Osteocyte (in vitro differentiated cells): ENCODE data around the gene TRNP1. TPM values are rescaled to one million over a fixed set of nuclear protein-coding genes. Genes with fewer than 3 reads are reported as not detected.
"Not testable (repeated sequence)": the region's sequence is repeated elsewhere in the genome, so short reads cannot be mapped to it uniquely, and the experiment has no call there.

Experiments
- DNase-seq: peaks from one replicate; pipeline ENCODE4 v3.0.0; 2021; ENCODE audit warnings: mixed read lengths; ENCODE audit not compliant: unreplicated experiment; ENCODE audit errors: extremely low spot score
- H3K27ac Mint-ChIP-seq: one replicate; pipeline ENCODE4 v1.8.0; 2021; ENCODE audit warnings: mild to moderate bottlenecking, mixed read lengths; ENCODE audit not compliant: unreplicated experiment
- H3K27me3 Mint-ChIP-seq: one replicate; pipeline ENCODE4 v1.8.0; 2021; ENCODE audit warnings: mixed read lengths; ENCODE audit not compliant: unreplicated experiment
- H3K36me3 Mint-ChIP-seq: one replicate; pipeline ENCODE4 v1.8.0; 2021; ENCODE audit warnings: mixed read lengths; ENCODE audit not compliant: unreplicated experiment
- H3K4me1 Mint-ChIP-seq: one replicate; pipeline ENCODE4 v1.8.0; 2021; ENCODE audit warnings: mixed read lengths; ENCODE audit not compliant: unreplicated experiment
- H3K4me3 Mint-ChIP-seq: one replicate; pipeline ENCODE4 v1.8.0; 2021; ENCODE audit warnings: mild to moderate bottlenecking, moderate library complexity, mixed read lengths; ENCODE audit not compliant: unreplicated experiment
- H3K9me3 Mint-ChIP-seq: one replicate; pipeline ENCODE4 v1.8.0; 2021; ENCODE audit warnings: mixed read lengths; ENCODE audit not compliant: unreplicated experiment
- CTCF ChIP-seq: fragments of 200-600 bp; sonication (generic); IDR thresholded peaks from 2 replicates; pipeline ENCODE4 v1.5.0; 2021; ENCODE audit warnings: antibody characterized with exemption, mild to moderate bottlenecking, moderate library complexity
- total RNA-seq: library from RNA; stranded (reverse); gene quantifications from 2 replicates; pipeline ENCODE4 v1.2.1, GENCODE V29; 2021

Gene TRNP1
- total RNA-seq, 1 donor from 2014 or later: 33.7 TPM

GRCh38 chr1:26981146-26981846, 12.2 kb upstream of the TRNP1 start:
- no peaks in the 10 kb centered on the region for H3K4me1 Mint-ChIP-seq
- H3K27ac Mint-ChIP-seq: no peak overlapping the region
- DNase-seq: no peak
- no peaks in the 10 kb centered on the region for H3K36me3 Mint-ChIP-seq
- H3K9me3 Mint-ChIP-seq: no peaks in the 10 kb centered on the region
- H3K27me3 Mint-ChIP-seq: peaks cover 21% of the 10 kb centered on the region
- no peak overlapping the region for H3K4me3 Mint-ChIP-seq
- TF ChIP-seq CTCF: no peak

GRCh38 chr1:26983863-26984262, 9.6 kb upstream of the TRNP1 start:
- H3K4me3 Mint-ChIP-seq: no peak overlapping the region
- DNase-seq: no peak
- no peaks in the 10 kb centered on the region for H3K36me3 Mint-ChIP-seq

GRCh38 chr1:26984291-26984690, 9.2 kb upstream of the TRNP1 start:
- Mint-ChIP-seq H3K36me3 (no peaks in the 10 kb centered on the region), H3K27me3 (peaks cover 30% of the 10 kb centered on the region), H3K4me1 (no peaks in the 10 kb centered on the region), H3K9me3 (no peaks in the 10 kb centered on the region), H3K27ac (no peak overlapping the region), H3K4me3 (no peak overlapping the region)
- no peak for TF ChIP-seq CTCF
- DNase-seq: no peak

More at GRCh38 chr1:26983863-26984262, 9.6 kb upstream of the TRNP1 start:
- TF ChIP-seq CTCF: no peak
- Mint-ChIP-seq H3K4me1 (no peaks in the 10 kb centered on the region), H3K27me3 (peaks cover 30% of the 10 kb centered on the region), H3K9me3 (no peaks in the 10 kb centered on the region), H3K27ac (no peak overlapping the region)

- Mint-ChIP-seq H3K4me3 (no peak overlapping the region), H3K27ac (no peak overlapping the region), H3K36me3 (no peaks in the 10 kb centered on the region), H3K9me3 (no peaks in the 10 kb centered on the region), H3K27me3 (peaks cover 30% of the 10 kb centered on the region), H3K4me1 (peaks cover 13% of the 10 kb centered on the region)
- TF ChIP-seq CTCF: no peak
- no peak for DNase-seq
These were observed 6.8 kb upstream of the TRNP1 start for GRCh38 chr1:26986658-26987057.

- H3K4me3 Mint-ChIP-seq, H3K9me3 Mint-ChIP-seq, H3K36me3 Mint-ChIP-seq, DNase-seq, H3K27ac Mint-ChIP-seq: not testable (repeated sequence)
- H3K27me3 Mint-ChIP-seq: peaks cover 20% of the 10 kb centered on the region
- H3K4me1 Mint-ChIP-seq: peaks cover 22% of the 10 kb centered on the region
These were observed 3.9 kb upstream of the TRNP1 start for GRCh38 chr1:26989403-26990109.
